Spleen (tissue), 13 donors: ENCODE data around the gene CD81. TPM values are rescaled to one million over a fixed set of nuclear protein-coding genes. Genes with fewer than 3 reads are reported as not detected.

ENCODE experiments used
- DNase-seq: peaks from one replicate; pipeline ENCODE4 v3.0.0-alpha.2; 2020
- H3K27ac ChIP-seq, 8 donors: fragments of 200-600 bp; sonication (generic) in 7 of 8; 1 replicate in 4 of 8; 2 replicates in 4 of 8; pipeline versions ENCODE4 v1.5.0 to v1.8.0; 2016 to 2021; ENCODE audit warnings: inconsistent platforms in 4 of 8, mild to moderate bottlenecking in 4 of 8, moderate library complexity in 1 of 8
- H3K27me3 ChIP-seq, 7 donors: fragments of 200-600 bp; sonication (generic) in 6 of 7; replicated peaks in 1 of 7; 1 replicate in 4 of 7; 2 replicates in 3 of 7; pipeline versions ENCODE4 v1.5.0 to v1.8.0; 2016 to 2021; ENCODE audit warnings: inconsistent platforms in 3 of 7, mild to moderate bottlenecking in 1 of 7
- H3K36me3 ChIP-seq, 6 donors: fragments of 200-600 bp; sonication (generic) in 5 of 6; 1 replicate in 4 of 6; 2 replicates in 2 of 6; pipeline versions ENCODE4 v1.5.0 to v1.8.0; 2016 to 2021; ENCODE audit warnings: inconsistent platforms in 2 of 6
- H3K4me1 ChIP-seq, 6 donors: fragments of 200-600 bp; sonication (generic) in 5 of 6; 1 replicate in 3 of 6; 2 replicates in 3 of 6; pipeline versions ENCODE4 v1.5.0 to v1.8.0; 2016 to 2021; ENCODE audit warnings: inconsistent platforms in 3 of 6
- H3K4me3 ChIP-seq, 8 donors: fragments of 200-600 bp; sonication (generic) in 7 of 8; 1 replicate in 4 of 8; 2 replicates in 4 of 8; pipeline versions ENCODE4 v1.5.0 to v1.8.0; 2016 to 2021; ENCODE audit warnings: inconsistent platforms in 4 of 8, mild to moderate bottlenecking in 4 of 8, moderate library complexity in 2 of 8
- H3K9me3 ChIP-seq, 8 donors: fragments of 200-600 bp; sonication (generic) in 7 of 8; 1 replicate in 4 of 8; 2 replicates in 4 of 8; pipeline versions ENCODE4 v1.5.0 to v1.8.0; 2016 to 2021; ENCODE audit warnings: inconsistent platforms in 4 of 8
- CTCF ChIP-seq, 11 experiments: fragments of 200-600 bp in 7 of 11; fragments of 450-650 bp in 4 of 11; sonication (generic) in 4 of 11; IDR thresholded peaks in 8 of 11; conservative IDR thresholded peaks in 3 of 11; 1 replicate in 7 of 11; 2 replicates in 4 of 11; pipeline versions ENCODE4 v1.4.0 to v1.8.0; 2016 to 2021; ENCODE audit warnings: antibody characterized with exemption in 11 of 11, inconsistent platforms in 4 of 11, mild to moderate bottlenecking in 1 of 11
- POLR2A ChIP-seq, 3 donors: fragments of 450-650 bp; IDR thresholded peaks; one replicate each; pipeline ENCODE4 v1.5.1; 2017; ENCODE audit warnings: antibody characterized with exemption in 3 of 3, mild to moderate bottlenecking in 1 of 3
- POLR2AphosphoS5 ChIP-seq, 3 donors: sonication (generic); formaldehyde crosslinking; IDR thresholded peaks; one replicate each; pipeline ENCODE4 v1.5.1; 2017; ENCODE audit warnings: antibody characterized with exemption in 3 of 3
- WGBS, 5 donors: extraction: QIAGEN DNeasy Blood & Tissue Kit in 3 of 5; methylation state at CpG; one replicate each; pipeline versions ENCODE4 v1.1.5 to v1.1.7; 2013 to 2018; 5-methylcytosine and 5-hydroxymethylcytosine counted together
- intact Hi-C: fragments of 100-400 bp; cut with DNase I; formaldehyde crosslinking; loops from one replicate; pipeline ENCODE4 v1.15.0; 2023; ENCODE audit warnings: low total_unique reads
- long read RNA-seq, 2 donors: transcript quantifications; one replicate each; lab custom pipeline, GENCODE V29; 2026
- polyA plus RNA-seq, 3 donors: library from polyadenylated mRNA; stranded (reverse); fragments of 200-250 nt; gene quantifications; one replicate each; pipeline ENCODE4 v1.2.1, GENCODE V29; 2013
- total RNA-seq, 7 donors: library from RNA; depleted of rRNA in 3 of 7; stranded (reverse); fragments of >200 nt in 3 of 7; fragmentation: NEBNext Ultra II Directional in 4 of 7; extraction: Animal tissue kit (Norgen Biotek cat#: 25700) in 4 of 7; gene quantifications; one replicate each; pipeline versions ENCODE4 v1.1.0 to v1.2.1, GENCODE V29; 2016 to 2021
- donor health status: healthy with polysubstance abuse.
- donor health status: DM: no; HTN: no; CAD: no; lungs with moderate emphysema.
- donor health status: DM: no; HTN: no; CAD: no.
- donor health status: Bipolar disorder and iron deficiency.
- donor health status: healthy.
- donor health status: DM: no; HTN: no; CAD: no.
- donor health status: DM: yes; HTN: yes; CAD: no.

Gene CD81
- total RNA-seq (100 to 1,000 TPM; 370 to 594 (median 472) TPM), polyA plus RNA-seq (100 to 1,000 TPM; 191 to 368 (median 339) TPM)
- long read RNA-seq, donor 1, transcript CD81-204 (5 exons, 940 nt), result minor isoform, 34 of 638 reads
- long read RNA-seq, donor 1, transcript CD81-207 (6 exons, 890 nt), result minor isoform, 17 of 638 reads
- long read RNA-seq, donor 1, transcript CD81-201 (8 exons, 1,520 nt), result major isoform, 351 of 638 reads
- long read RNA-seq, donor 1, transcript CD81-214 (4 exons, 425 nt), result minor isoform, 9 of 638 reads
- long read RNA-seq, donor 1, partial matches to known transcripts, result 211 of 638 reads
- long read RNA-seq, donor 1, other reads (novel, unspliced or antisense), result 8 of 638 reads
- long read RNA-seq, donor 2, transcript CD81-207 (6 exons, 890 nt), result minor isoform, 13 of 406 reads
- long read RNA-seq, donor 2, transcript CD81-204 (5 exons, 940 nt), result minor isoform, 15 of 406 reads
- long read RNA-seq, donor 2, transcript CD81-206 (2 exons, 898 nt), result minor isoform, 7 of 406 reads
- long read RNA-seq, donor 2, transcript CD81-201 (8 exons, 1,520 nt), result major isoform, 314 of 406 reads
- long read RNA-seq, donor 2, partial matches to known transcripts, result 41 of 406 reads
- long read RNA-seq, donor 2, other reads (novel, unspliced or antisense), result 16 of 406 reads

GRCh38 chr11:2376751-2377451 is at the start of gene CD81:
Gene CD81 (plus strand): TSS chr11:2377310. CDS start chr11:2377550, 240 bp downstream.
- Histone ChIP-seq H3K9me3 (no peaks in the 10 kb centered on the region), H3K36me3 (peaks cover 0 to 6% (median 0%) of the 10 kb centered on the region in 6 donors), H3K4me3 (peak within 1 kb of the TSS; percentile 75 to 97 (median 86)), H3K4me1 (peaks cover 27 to 72% (median 50%) of the 10 kb centered on the region in 6 donors), H3K27ac (peak within 1 kb of the TSS; percentile 90 to 98 (median 96)), H3K27me3 (peaks cover 0 to 12% (median 0%) of the 10 kb centered on the region in 7 donors)
- peak; percentile 91 for DNase-seq
- WGBS, 5 donors, result 6 to 17% (median 12%) methylated on average over 13 to 65 of the region's 65 CpGs
- intact Hi-C loops, result no loop called here
- TF ChIP-seq POLR2A (IDR thresholded peaks at IDR 0.05) (peak in 1 of 3 donors; percentile 25), POLR2AphosphoS5 (IDR thresholded peaks at IDR 0.05) (peak; percentile 93 to 95 (median 93)), CTCF (IDR thresholded peaks at IDR 0.05 in 8 of 11, conservative IDR thresholded peaks at IDR 0.05 in 3 of 11) (peak in 4 of 11 experiments; percentile 8 to 19 (median 18))

- Histone ChIP-seq H3K27me3 (no peaks in the 10 kb centered on the region), H3K4me3 (no peak overlapping the region), H3K27ac (no peak overlapping the region), H3K9me3 (peaks cover 0 to 17% (median 10%) of the 10 kb centered on the region in 8 donors), H3K4me1 (no peaks in the 10 kb centered on the region), H3K36me3 (no peaks in the 10 kb centered on the region)
- WGBS, 5 donors, result 86 to 92% (median 90%) methylated on average over 11 of the region's 11 CpGs
- no peak for DNase-seq
- TF ChIP-seq POLR2A (IDR thresholded peaks at IDR 0.05), result no peak
- TF ChIP-seq CTCF (IDR thresholded peaks at IDR 0.05 in 8 of 11, conservative IDR thresholded peaks at IDR 0.05 in 3 of 11), result no peak
- no peak for TF ChIP-seq POLR2AphosphoS5 (IDR thresholded peaks at IDR 0.05)
- intact Hi-C loops, result no loop called here
Measured at GRCh38 chr11:2328021-2328420, 49.1 kb upstream of the CD81 start.

GRCh38 chr11:2328656-2329354 is 48.3 kb upstream of the CD81 start:
- 92 to 95% (median 94%) methylated on average over 15 of the region's 15 CpGs for WGBS, 5 donors
- peak; percentile 35 for DNase-seq
- intact Hi-C loops, result no loop called here

More at GRCh38 chr11:2328656-2329354, 48.3 kb upstream of the CD81 start:
- Histone ChIP-seq H3K36me3 (no peaks in the 10 kb centered on the region), H3K27me3 (no peaks in the 10 kb centered on the region), H3K9me3 (peaks cover 0 to 17% (median 10%) of the 10 kb centered on the region in 8 donors), H3K27ac (no peak overlapping the region), H3K4me1 (no peaks in the 10 kb centered on the region), H3K4me3 (no peak overlapping the region)
- TF ChIP-seq POLR2AphosphoS5 (IDR thresholded peaks at IDR 0.05) (no peak), POLR2A (IDR thresholded peaks at IDR 0.05) (no peak), CTCF (IDR thresholded peaks at IDR 0.05 in 8 of 11, conservative IDR thresholded peaks at IDR 0.05 in 3 of 11) (no peak)
